Measurements from ENCODE around the gene CRABP1.

The CRABP1 gene

DNA sequence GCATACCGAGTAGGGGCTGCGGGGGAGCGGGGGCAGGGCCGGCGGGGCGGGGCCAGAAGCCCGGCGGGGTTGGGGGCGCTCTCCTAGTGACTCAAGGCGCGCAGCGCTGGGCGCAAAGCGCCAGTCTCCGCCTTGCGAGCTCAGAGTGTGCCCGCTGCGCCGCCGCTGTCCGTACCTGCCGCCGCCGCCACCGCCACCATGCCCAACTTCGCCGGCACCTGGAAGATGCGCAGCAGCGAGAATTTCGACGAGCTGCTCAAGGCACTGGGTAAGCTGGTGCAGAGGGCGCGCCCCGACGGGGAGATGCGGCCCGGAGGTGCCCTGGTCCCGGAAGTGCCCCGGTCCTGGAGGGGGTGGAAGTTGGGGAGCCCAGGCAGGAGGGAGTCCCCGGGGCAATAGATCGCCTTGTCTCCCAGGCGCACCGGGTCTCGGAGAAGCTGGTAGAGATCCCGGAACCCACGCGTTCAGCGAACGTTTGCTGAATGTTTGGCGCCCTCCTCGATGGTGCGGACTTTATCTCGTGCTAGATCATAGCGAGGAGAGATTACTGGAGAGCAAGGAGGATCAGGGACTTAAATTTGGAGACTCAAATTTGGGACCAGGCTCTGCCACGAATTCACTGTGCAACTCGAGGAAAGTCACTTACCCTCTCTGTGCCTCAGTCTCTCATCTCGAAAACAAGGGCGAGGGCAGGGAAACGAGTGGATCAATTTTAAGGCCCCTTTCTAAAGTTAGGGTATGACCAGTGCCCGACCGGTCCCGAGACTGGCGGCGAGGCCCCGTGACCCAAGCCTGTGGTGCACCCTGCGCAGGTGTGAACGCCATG is at the start of gene CRABP1:
TSS of gene CRABP1 (plus strand) at position 123 of the 826 bp plus-strand sequence. CDS start at position 199, 76 bp downstream.
- DNase-seq = no peak

DNA sequence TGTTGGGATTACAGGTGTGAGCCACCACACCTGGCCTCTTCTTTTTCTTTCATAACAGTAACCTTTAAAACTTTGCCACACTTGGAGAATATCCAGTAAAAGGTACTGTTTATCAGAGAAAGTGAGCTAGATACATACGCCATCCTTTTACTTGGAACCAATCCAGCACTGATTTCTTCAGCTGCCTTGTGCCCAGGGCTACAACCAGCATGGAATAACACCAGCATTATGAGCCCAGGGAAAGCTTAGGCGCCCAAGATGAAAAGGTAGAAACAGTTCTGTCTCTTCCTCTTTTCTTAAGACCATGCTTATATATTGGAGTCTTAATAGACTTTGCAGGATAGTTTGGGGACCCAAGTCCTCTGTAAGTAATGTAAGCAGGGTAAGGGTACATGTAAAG is 49.1 kb upstream of the CRABP1 start:
- DNase-seq = no peak

DNA sequence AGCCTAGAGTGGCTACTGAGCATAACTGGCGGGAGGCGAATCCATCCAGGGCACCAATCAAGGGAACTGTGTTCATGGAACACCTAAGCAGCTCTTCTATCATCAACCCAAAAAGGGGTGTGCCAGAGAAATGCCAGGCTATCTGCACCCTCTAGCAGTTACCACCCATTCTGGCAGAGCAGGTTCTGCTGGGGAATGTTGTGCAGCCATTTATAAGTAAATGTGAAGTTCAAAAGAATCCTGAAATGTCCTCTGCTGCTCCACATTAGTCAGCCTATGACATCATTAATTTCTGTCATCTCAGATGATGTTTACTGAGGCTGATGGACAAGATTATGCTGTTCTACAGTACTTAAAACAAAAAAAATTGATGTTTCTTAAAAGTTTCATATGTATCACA is 48.5 kb upstream of the CRABP1 start:
- no peak for DNase-seq

DNA sequence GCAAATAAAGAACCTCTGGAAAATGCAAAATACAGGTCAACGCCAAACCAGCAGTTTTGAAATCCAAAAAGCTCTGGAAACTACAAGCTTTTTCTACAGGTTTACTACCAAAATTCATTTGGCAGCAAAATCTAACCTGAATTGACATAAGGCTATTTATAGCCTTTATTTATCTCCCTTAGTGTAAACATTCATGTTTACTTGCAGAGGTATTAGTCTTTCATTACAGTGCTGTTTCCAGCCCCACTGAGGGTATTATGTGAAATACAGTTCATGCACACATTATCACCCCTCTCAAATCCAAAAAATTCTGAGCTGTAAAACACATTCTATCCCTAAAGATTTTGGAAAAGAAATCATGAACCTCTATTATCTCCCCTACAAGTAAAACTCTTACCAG is 47.9 kb upstream of the CRABP1 start:
- no peak for DNase-seq

DNA sequence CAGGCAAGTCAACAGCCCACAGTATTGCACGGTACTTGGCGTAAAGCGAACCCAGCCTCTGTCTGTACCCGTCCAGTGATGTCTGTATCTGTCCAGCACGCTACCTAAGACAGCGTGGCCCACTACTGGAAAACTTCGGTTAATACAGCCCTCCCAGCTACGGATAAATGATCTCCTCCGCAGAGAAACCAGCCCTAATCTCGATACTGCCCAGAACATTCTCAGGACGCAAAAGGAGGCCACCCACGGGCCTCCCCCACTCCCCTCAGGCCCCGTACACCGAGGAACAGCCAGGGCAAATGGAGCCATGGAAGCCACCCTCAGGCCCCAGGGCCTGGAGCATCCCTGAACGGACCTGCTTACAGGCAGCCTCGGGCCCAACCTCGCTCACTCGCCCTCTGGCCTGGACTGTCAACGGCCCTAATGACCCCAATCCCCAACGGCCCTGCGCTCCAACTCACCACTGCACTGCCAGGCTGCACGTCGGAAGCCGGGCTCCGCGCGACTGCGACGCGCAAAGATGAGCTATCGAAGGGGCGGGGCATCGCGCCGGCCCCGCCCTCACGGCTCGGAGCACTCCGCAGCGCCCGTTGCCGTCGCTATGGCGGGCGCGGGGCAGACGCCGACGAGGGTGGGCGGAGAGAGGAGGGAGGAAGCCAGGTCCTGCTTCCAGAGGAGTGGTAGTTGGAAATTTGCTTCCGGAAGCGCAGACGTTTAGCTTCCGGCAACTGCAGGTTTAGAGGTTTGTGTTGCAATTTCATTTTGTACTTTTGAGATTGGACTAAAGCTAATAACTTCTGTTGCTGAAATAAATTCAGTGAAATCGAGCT is 40.8 kb upstream of the CRABP1 start, which contains the start of gene SKIC8:
TSS of gene SKIC8 (minus strand) at position 509 of the 830 bp plus-strand sequence. CDS start 3,923 bp downstream, outside the sequence.
- DNase-seq = peak; percentile 95

DNA sequence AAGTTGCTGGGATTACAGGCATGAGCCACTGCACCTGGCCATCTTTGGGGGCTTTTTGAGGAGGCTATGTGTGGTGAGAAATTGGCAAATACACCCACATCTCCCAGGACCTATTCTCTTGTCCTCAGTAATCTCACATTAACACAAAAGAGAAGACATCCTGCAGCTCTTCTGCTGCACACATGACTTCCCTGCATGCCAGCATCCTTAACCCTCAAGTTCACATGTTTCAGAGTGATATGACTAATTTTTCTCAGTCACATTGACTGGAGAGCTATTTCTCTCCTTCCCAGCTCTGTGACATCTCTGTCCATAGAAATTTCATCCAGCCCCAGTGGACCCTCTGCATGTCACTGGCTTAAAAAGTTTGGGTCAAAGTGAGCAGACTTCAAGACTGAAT is 38.8 kb upstream of the CRABP1 start:
- no peak for DNase-seq

DNA sequence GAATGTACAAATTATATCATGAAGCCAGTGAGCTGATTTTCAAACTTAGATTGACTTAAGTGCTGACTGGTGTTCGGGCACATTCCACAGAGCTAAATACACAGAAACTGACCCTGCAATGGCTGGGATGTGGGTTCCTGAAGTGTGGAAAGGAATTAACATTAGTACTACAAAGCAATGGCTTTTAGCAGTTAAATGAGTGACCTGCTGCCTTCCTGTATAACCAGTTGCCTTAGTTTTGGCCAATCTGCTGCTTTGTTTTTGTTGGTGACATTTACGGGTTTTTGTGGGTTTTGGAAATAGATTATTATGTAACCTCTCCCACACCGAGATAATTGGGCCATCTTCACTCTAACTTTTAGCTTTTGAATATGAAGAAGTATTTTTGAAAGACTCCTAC is 38.3 kb upstream of the CRABP1 start:
- DNase-seq = no peak

DNA sequence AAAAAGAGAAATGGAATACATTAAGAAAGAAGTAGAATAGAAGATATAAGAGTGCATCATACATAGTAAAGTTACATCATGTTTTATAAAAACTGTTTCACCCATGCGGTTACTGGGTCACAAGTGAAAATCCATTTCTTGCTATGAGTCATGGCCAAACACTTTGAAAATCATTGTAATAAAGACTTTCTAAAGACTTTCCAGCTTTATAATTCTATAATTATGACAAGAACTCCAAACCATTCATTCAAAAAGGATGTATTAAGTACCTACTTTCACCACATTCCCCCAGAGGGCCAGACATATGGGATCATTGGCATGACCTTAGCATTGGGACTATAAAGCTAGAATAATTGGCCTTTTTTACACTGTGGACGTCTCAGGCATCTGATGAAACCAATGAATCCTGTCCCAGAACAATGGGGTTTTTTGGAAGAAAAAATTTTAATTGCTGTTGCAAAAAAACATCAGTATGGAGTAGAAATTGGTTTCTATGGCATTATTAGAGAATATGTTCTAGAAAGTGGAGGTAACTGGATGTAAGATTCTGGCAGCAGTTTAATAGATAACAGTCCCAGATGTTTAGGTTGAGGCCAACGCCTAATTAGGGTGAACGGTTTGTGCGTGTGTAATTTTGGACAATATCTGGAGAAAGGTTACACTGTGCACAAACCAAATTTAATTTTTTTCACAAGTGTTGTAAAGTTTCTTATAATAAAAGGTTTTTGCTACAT is 37.4 kb upstream of the CRABP1 start:
- no peak for DNase-seq

DNA sequence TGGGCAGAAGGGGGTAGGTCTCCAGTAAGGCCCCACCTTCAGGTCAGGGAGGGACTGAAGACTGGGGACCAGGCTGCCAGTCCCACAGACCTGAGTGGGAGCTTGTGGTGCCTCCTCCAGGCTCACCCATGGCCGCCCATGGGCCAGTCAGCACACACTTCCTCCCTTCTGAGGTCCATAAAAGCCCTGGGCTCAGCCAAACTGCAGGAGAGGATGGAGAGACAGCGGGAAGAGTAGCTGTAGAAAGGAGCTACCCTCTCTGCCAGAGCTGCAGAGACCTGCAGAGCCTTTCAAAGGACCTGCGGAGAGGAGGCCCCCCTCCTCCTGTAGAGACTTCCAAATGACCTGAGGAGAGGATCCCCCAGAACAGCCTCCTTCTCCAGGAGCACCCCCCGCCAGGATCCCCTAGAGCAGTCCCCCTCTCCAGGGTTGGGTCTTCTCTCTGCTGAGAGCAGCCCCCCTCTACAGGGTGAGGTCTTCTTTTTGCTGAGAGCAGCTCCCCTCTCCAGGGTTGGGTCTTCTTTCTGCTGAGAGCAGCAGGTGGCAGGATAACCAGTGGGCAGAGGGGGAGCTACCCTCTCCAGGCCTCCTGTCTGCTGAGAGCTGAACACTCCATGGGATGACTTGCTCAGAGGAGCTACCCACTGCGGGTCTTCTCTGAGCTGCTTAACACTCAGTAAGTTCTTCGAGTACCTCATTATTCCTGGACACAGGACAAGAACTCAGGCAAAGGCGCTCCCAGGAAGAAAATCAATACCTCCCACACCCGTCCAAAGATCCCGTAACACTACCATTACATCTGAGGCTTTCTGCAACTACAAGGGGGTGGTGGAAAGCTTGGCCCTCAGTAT is 35.7 kb upstream of the CRABP1 start:
- DNase-seq = no peak

DNA sequence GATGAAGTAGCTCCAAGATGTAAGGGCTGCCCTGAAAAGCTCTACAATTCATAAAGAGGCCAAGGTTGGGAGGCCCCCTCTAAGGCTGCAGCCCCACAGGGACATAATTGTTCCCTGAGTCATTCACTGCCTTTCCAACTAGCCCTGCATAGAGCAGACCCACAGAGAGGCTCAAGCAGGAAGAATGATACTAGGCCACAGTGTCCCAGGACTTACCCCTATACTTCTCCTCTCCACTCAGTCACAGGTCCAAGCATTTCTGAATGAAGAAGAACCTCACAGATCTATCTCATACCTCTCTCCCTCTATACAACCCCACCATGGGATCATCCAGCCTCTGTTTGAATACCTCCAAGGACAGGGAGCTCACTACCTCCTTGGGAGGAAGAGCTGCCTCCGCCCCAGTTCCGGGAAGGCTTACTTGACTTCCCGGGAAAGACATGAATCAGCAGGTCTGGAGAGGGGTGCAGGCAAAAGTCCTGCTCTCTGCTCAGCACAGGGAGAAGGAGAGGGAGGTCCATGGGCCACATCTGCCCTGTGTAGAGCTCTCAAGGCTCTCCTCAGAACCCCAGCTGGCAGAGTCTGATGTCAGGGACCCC is 33.9 kb upstream of the CRABP1 start:
- no peak for DNase-seq

DNA sequence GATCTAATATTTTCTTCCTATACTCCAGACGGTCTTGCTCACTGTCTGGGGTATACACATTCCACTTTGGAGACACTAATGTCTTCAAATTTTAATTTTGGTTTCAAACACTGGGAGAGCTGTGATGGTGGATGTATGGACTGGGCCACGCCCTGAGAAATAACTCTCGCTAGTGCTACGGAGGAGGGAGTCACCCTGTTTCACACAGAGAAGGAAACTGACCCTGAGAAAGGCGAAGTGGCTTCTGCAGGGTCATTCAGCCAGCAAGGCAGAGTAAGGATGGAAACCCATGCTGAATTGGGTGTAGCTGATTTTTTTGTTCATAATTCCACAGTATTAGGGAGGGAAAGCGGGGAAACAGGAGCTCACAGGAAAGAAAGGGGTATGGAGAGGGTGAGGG is 32.2 kb upstream of the CRABP1 start:
- no peak for DNase-seq

DNA sequence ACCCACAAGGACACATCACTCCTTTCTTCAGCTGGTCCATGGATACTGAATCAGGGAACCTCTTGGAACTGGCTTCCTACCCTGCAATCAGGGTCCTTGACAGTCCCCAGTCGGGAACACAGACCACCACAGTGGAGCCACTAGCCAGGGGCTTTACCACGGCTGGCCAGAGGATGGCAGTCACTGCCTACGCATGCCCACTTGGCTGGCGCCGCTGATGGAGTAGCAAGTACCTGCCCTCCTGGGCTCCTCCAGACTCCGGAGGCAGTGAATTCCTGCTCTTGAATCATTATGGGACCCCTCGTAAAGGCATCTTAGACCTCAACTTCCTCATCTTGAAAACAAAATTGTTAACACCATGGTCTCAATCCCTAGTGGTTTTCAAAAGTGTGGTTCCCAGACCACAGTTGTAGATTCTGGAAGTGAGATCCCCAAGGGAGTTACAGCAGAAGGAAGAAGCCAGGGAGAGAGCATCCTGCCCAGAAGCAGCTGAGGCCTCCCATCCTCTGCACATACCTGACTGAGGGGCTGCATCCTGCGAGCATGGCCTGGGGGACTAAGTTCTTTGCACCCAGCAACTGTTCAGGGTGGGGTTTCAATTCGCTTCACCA is 31.6 kb upstream of the CRABP1 start:
- peak; percentile 74 for DNase-seq

DNA sequence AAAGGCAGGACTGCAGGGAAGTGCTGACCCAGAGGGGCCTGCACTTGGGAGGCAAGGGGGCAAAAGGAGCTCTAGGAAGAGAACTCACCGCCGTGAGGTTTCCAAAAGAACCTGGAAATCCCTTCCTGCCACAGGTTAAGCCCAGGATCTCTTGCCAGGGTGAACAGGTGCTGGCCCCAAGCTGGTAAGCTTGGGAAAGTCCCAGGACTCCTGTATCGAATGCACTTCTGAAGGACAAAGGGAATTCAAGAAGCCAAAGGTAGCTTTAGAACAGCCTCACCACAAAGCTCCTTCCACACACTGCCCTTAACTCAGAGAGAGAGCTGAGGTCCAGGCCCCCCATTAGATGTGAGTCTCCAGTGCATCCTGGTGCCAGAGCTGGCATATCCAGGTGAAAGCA is 28.9 kb upstream of the CRABP1 start:
- no peak for DNase-seq

DNA sequence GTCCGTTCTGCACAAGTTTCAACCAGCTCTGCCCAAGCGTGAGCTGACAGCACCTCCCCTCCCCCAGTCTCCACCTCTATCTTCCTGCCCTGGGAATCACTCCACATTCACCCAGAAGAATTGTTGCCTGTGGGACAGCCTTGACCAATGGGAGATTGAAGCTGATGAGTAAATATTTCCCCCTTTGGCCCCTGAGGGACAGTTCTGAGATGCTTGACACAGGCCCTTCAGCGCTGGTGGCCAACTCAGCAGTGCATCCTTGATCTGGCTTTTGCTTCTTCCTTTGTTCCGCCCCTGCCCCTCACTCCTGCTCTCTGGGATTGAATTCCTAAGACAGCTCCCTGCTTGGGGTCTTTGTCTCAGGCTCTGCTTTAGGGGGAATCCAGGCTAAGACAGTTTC is 27.6 kb upstream of the CRABP1 start:
- DNase-seq = no peak

DNA sequence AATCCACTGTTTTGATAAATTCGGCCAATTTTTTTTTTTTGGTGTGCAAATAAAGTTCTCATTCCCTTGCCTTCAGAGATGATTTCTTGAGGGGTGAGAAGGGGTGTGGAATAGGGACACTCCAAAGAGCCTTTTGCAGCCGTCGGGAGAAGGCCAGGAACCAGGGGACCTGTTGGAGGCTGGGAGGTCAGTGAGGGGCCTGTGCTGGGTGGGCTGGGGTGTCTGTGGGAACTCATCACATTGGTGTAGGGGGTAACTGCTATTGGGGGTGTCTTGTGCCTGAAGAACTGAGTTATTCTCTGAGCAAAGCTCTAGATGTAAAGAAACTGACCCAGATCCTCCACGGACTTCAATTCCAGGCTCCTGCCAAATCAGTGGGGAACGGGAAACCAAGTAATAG is 27.2 kb upstream of the CRABP1 start:
- no peak for DNase-seq

DNA sequence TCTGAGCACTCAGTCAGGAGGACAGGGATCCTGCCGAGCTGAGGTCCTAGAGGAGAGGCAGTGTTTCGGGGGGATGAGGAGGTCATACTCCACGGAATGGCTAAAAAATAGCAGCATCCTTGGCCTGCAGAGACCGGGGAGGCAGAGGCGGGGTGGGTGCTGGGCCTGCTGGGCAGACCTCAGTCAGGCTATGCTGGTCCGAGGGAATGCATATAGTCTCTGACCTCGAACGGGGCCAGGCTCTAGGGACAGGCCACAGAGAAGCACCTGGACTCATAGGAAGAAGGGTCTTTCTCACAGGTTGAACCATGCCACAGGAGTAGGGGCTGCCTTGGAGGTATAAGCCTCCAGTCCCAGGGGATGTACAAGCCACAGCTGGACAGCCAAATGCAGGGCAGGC is 26.8 kb upstream of the CRABP1 start:
- DNase-seq = no peak

DNA sequence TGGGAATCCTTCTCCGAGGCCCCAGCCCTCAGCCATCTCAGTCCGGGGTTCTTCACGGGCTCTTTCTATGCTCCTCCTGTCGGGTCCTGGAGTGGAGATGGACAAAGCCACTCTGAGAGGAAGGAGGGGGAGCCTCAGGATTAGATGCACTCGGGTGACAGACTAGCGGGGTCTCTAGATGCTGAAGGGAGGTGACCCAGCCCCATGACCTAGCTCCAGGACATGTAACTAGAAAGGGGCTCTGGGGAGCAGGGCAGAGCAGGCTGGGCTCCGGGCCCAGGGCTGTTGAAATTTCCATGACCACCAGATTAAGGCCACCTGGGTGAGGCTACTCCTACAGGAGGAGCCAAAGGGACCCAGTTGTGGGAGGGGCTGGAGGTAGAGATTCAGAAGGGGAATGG is 26.0 kb upstream of the CRABP1 start:
- no peak for DNase-seq

DNA sequence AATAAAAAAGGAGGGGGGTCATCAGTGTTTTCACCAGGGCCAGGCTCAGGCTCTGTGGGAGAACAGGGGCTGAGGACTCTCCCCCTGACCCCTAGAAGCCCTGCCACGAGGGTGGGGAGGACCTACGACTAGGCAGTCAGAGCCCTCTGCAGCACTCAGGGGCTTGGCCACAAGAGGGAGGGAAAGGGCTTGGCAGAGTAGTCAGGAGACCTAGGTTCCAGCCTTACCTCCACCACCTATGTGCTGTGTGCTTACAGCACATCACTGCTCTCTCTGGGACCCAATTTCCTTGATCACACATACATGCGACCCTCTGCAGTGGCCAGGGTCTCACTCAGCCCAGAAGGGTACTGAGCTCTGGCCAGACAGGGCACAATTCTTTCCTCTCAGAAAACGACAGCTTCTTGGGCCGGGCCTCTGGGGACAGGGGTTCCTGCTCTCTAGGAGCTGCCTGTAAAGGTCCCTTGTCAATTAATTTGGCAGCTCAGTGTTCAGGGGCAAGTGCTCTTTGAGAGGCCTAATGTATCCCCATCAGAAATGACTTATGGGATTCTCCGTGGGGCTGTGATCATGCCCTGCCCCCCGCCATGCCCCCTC is 24.4 kb upstream of the CRABP1 start:
- DNase-seq = peak; percentile 30

DNA sequence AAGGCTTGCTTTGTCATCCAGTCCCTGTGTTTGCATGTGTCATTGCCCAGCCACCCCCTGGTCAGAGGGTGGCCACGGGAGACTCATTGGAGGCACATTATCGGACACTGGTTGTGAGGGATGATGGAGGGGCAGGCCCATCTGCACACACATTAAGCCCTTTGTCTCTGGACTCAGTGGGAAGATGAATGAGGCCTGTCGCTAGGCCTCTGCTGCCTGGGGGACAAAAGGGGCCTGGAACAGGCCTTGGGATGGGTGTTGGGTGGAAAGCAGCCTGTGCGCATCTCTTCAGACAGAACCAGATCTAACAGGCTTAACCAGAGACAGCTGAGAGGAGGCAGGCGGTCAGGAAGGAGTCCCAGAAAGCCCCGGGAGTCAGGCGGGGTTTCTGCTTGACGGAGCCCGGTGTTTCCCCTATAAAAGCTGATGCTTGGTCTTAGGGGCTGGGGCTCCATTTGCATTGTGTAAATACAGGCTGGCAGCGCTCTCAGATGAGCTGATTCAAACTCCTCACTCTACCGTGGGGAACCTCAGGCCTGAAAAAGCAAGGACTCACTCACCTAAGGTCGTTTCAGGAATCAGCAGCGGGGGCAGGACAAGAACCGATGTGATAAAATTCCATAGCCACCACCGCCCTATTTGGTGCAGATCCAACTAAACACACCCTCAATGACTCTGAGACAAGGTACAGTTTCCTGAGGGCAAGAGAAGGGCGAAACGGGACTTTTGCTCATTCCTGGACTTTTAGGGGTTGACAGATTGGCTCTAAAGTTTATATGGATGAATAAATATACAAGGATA is 23.7 kb upstream of the CRABP1 start:
- DNase-seq = no peak

DNA sequence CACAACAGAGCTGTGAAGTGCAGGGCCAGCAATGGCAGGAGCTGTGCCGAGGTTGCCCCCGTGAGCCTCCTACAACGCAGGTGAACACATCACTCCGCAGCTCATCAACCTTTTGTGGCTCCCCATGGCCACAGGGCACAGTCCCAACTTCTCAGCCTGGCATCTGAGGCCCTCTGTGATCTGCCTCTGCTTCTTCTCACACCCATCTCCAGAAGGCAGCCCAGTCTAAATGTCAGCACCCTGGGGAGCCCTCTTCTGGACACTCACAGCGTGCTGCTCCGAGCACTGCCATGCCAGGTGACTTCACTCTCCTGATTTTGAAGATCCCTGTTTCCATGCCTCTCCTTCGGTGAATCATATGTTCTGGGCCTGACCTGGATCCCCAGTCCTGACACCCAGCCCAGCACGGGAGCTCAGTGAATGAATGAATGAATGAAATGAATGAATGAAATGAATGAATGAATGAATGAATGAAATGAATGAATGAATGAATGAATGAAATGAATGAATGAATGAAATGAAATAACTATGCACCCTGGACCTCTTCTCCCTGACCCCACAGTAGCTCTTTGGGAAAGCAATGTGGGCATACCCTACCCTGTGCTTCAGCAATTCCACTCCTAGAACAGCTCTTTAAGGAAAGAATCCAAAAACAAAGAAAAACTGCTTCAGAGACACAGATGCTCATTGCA is 22.9 kb upstream of the CRABP1 start:
- no peak for DNase-seq

Data from NCI-H2171 (cell line).